Bronchial epithelial cell (primary cell): ENCODE data around the gene MALT1. TPM values are rescaled to one million over a fixed set of nuclear protein-coding genes. Genes with fewer than 3 reads are reported as not detected.

Experiments
- DNase-seq: peaks from one replicate; pipeline ENCODE4 v3.0.0-alpha.2; 2010; ENCODE audit warnings: low read depth
- FAIRE-seq: peaks from 2 replicates; lab custom pipeline; 2011; peaks lifted over from hg19 to GRCh38; lab: Jason Lieb, UNC
- H3K27me3 ChIP-seq: 2 replicates; pipeline ENCODE4 v1.5.1; 2011; ENCODE audit warnings: low read length; ENCODE audit not compliant: control insufficient read depth, insufficient read depth
- H3K36me3 ChIP-seq: 2 replicates; pipeline ENCODE4 v1.5.1; 2011; ENCODE audit warnings: low read length; ENCODE audit not compliant: control insufficient read depth, insufficient read depth
- H3K4me3 ChIP-seq: 2 replicates; pipeline ENCODE4 v1.5.1; 2011; ENCODE audit warnings: mild to moderate bottlenecking, low read depth, low read length, control low read depth
- CTCF ChIP-seq: IDR thresholded peaks from 2 replicates; pipeline ENCODE4 v1.5.1; 2011; ENCODE audit warnings: mild to moderate bottlenecking, moderate library complexity, low read length, control low read depth, inconsistent platforms; ENCODE audit not compliant: insufficient read depth, severe bottlenecking
- total RNA-seq: library from RNA; depleted of rRNA; stranded (reverse); fragments of >200 nt; gene quantifications from 2 replicates; pipeline ENCODE4 v1.2.1, GENCODE V29; 2014

The MALT1 gene
- total RNA-seq, 1 donor from 2014 or later: 62.4 TPM

DNA sequence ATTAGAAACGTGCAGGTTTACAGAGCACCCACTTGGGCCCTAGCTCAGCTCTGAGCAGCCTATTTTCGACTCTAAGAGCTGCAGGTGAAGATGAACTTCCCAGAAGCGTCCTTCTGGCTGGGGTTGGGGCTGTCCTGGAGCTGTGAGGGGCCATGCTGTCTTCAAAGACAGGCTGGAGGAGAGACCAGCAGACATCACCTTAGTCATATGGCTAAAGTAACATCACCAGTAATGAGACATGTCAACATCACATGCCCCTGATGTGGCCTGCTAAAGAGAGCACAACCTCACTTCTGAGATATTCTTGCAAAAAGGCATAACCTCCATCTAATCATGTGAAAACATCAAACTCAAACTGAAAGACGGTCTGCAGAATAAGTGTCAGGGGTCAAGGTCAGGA, 106.2 kb downstream of the MALT1 start:
- FAIRE-seq (no peak), DNase-seq (no peak)
- TF ChIP-seq CTCF: no peak
- Histone ChIP-seq H3K4me3 (no peak overlapping the region), H3K36me3 (no peaks in the 10 kb centered on the region), H3K27me3 (no peaks in the 10 kb centered on the region)

GRCh38 chr18:58779529-58779928, 108.3 kb downstream of the MALT1 start:
- Histone ChIP-seq H3K27me3 (no peaks in the 10 kb centered on the region), H3K4me3 (no peak overlapping the region), H3K36me3 (no peaks in the 10 kb centered on the region)
- TF ChIP-seq CTCF: no peak
- FAIRE-seq: no peak
- DNase-seq: no peak

DNA sequence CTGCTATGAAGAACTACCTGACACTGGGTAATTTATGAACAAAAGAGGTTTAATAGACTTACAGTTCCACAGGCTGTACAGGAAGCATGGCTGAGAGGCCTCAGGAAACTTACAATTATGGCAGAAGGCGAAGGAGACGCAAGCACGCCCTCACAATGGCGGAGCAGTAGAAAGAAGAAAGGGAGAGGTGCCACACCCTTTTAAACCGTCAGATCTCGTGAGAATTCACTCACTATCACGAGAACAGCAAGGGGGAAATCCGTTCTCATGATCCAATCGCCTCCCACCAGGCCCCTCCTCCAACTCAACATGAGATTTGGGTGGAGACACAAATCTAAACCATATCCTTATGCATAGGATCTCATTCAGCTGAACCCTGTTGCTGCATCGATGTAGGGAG, 108.8 kb downstream of the MALT1 start:
- FAIRE-seq (no peak), DNase-seq (no peak)
- no peak for TF ChIP-seq CTCF
- H3K4me3 ChIP-seq: no peak overlapping the region
- no peaks in the 10 kb centered on the region for H3K27me3 ChIP-seq
- H3K36me3 ChIP-seq: no peaks in the 10 kb centered on the region

DNA sequence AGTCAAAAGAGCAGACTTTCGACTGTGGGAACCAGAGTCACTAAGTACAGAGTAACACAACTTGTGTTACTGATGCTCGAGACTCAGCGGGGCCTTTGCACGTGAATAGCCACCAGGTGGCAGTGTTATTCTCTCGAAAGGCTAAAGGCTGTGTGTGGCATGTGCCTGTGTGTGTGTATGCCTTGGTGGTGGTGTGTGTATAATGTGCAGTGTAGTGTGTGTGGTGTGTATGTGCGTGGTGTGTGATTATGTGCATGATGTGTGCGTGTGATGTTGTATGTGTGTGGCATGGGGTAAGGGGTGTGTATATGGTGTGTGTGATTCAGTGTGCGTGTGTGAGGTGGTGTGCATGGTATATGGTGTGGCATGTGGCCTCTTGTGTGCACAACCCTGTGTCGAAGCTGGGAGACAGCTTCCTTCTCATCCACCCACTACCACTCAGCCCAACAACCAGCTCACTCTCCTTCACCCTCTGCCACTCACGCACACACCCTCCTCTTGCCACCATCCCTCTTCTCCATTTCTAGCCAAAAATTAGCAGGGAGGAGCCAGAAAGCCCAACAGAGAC, 110.4 kb downstream of the MALT1 start:
- peak; percentile 98 for FAIRE-seq

DNA sequence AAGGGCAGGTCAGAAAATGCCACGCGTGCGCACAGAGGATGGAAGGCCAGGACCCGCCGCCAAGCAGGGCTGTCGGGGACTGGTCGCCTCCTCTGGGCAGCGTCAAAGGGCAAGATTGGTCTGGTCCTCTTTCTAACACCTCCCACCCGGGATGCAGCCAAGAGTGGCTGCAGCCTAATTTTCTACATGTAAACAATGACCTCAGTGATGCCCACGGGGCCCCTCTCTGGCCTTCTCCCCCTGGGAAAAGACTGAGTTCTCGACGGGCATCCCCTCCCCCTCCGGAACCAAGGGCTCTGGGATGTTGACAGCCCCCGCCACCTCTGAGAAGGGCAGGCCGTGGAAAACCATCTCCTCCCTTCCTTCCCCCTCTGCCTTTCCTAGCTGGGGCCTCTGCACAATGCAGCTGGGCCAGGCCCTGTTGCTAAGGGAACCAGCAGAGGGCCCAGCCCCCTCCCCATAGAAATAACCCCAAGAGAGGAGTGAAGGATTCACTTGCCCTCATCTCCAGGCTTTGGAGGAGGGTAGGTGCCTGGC, 113.4 kb downstream of the MALT1 start:
- TF ChIP-seq CTCF: no peak
- FAIRE-seq (no peak), DNase-seq (no peak)
- H3K27me3 ChIP-seq: no peaks in the 10 kb centered on the region
- H3K4me3 ChIP-seq: no peak overlapping the region
- H3K36me3 ChIP-seq: no peaks in the 10 kb centered on the region

More for the DNA sequence above, 110.4 kb downstream of the MALT1 start:
- H3K4me3 ChIP-seq: no peak overlapping the region
- no peaks in the 10 kb centered on the region for H3K27me3 ChIP-seq
- TF ChIP-seq CTCF: peak; percentile 84
- peak; percentile 65 for DNase-seq
- H3K36me3 ChIP-seq: no peaks in the 10 kb centered on the region
